IMR-90 (cell line): Measurements from ENCODE around the gene TEF. TPM values are rescaled to one million over a fixed set of nuclear protein-coding genes. Genes with fewer than 3 reads are reported as not detected.
A peak's percentile ranks its signal among the peaks of the same experiment; 100 is the strongest.

Experiments
- ATAC-seq: fragments of 200-7000 bp; cut with Tn5 transposase; 2 replicates; pipeline ENCODE4 v1.9.1; 2020; ENCODE audit warnings: low read depth, mild to moderate bottlenecking, moderate library complexity
- BruUV-seq: library from RNA; stranded (reverse); fragments of 400-500 nt; replicated peaks from 2 replicates; lab custom pipeline; 2021; lab: Mats Ljungman, UMichigan
- CTCF ChIA-PET: fragments of 300-600 bp; formaldehyde crosslinking; extraction: SDS; loops from one replicate; lab custom pipeline; 2021; ENCODE audit warnings: antibody characterized with exemption; lab: Yijun Ruan, JAX
- POLR2A ChIA-PET: fragments of 300-600 bp; sonication (Branson Sonifier 250); formaldehyde crosslinking; loops from one replicate; lab custom pipeline; 2022; ENCODE audit warnings: antibody characterized with exemption; ENCODE audit not compliant: unreplicated experiment; lab: Charles Lee
- DNase-seq: peaks from one replicate; pipeline ENCODE4 v3.0.0; 2013
- H2AFZ ChIP-seq: replicated peaks from 2 replicates; pipeline ENCODE3; 2013; ENCODE audit warnings: low read length, mild to moderate bottlenecking; ENCODE audit not compliant: poor library complexity
- H2AK5ac ChIP-seq: 2 replicates; pipeline ENCODE4 v1.6.1; 2013; ENCODE audit warnings: low read depth, low read length, inconsistent platforms
- H2AK9ac ChIP-seq: replicated peaks from 2 replicates; pipeline ENCODE3; 2013; ENCODE audit warnings: mild to moderate bottlenecking, low read depth, low read length, moderate library complexity; ENCODE audit not compliant: poor library complexity
- H2BK120ac ChIP-seq: 2 replicates; pipeline ENCODE4 v1.6.1; 2013; ENCODE audit warnings: low read depth, low read length, inconsistent platforms
- H2BK15ac ChIP-seq: 3 replicates; pipeline ENCODE4 v1.6.1; 2013; ENCODE audit warnings: low read depth, low read length, inconsistent platforms
- H2BK20ac ChIP-seq: 2 replicates; pipeline ENCODE4 v1.6.1; 2013; ENCODE audit warnings: low read depth, mild to moderate bottlenecking, inconsistent platforms, low read length, moderate library complexity
- H2BK5ac ChIP-seq: 2 replicates; pipeline ENCODE4 v1.6.1; 2013; ENCODE audit warnings: mild to moderate bottlenecking, low read depth, low read length, inconsistent platforms; ENCODE audit not compliant: poor library complexity, severe bottlenecking
- H3K14ac ChIP-seq: replicated peaks from 2 replicates; pipeline ENCODE4 v1.6.1; 2013; ENCODE audit warnings: low read depth, low read length, inconsistent platforms
- H3K18ac ChIP-seq: 2 replicates; pipeline ENCODE4 v1.6.1; 2013; ENCODE audit warnings: low read depth, low read length, control low read depth
- H3K23ac ChIP-seq: 2 replicates; pipeline ENCODE4 v1.6.1; 2013; ENCODE audit warnings: low read depth, low read length, inconsistent platforms
- H3K27ac ChIP-seq: 2 replicates; pipeline ENCODE4 v1.5.1; 2013; ENCODE audit warnings: mild to moderate bottlenecking, control low read depth, low read length; ENCODE audit not compliant: insufficient read depth
- H3K27me3 ChIP-seq: 2 replicates; pipeline ENCODE4 v1.6.1; 2013; ENCODE audit warnings: low read length; ENCODE audit not compliant: control insufficient read depth, insufficient read depth
- H3K36me3 ChIP-seq: 2 replicates; pipeline ENCODE4 v1.6.1; 2013; ENCODE audit warnings: low read length, mixed read lengths; ENCODE audit not compliant: control insufficient read depth, insufficient read depth
- H3K4ac ChIP-seq: 2 replicates; pipeline ENCODE4 v1.6.1; 2013; ENCODE audit warnings: low read depth, low read length, inconsistent platforms
- H3K4me1 ChIP-seq: 2 replicates; pipeline ENCODE4 v1.6.1; 2013; ENCODE audit warnings: low read length, mixed read lengths; ENCODE audit not compliant: control insufficient read depth, insufficient read depth
- H3K4me2 ChIP-seq: 2 replicates; pipeline ENCODE4 v1.6.1; 2013; ENCODE audit warnings: low read depth, mild to moderate bottlenecking, control low read depth, low read length, moderate library complexity
- H3K4me3 ChIP-seq: 2 replicates; pipeline ENCODE4 v1.5.1; 2013; ENCODE audit warnings: low read depth, mild to moderate bottlenecking, control low read depth, low read length, moderate library complexity; ENCODE audit not compliant: insufficient read depth
- H3K56ac ChIP-seq: 2 replicates; pipeline ENCODE4 v1.6.1; 2013; ENCODE audit warnings: low read length, inconsistent platforms; ENCODE audit not compliant: insufficient read depth; ENCODE audit errors: extremely low read depth
- H3K79me1 ChIP-seq, 2 experiments: 2 replicates each; pipeline ENCODE4 v1.6.1; 2013; ENCODE audit warnings: low read length in 2 of 2, inconsistent platforms in 1 of 2, low read depth in 1 of 2
- H3K9ac ChIP-seq: 2 replicates; pipeline ENCODE4 v1.6.1; 2013; ENCODE audit warnings: low read depth, low read length, control low read depth
- H3K9me1 ChIP-seq: 2 replicates; pipeline ENCODE4 v1.6.1; 2013; ENCODE audit warnings: low read length, inconsistent platforms; ENCODE audit not compliant: insufficient read depth
- H3K9me3 ChIP-seq: 2 replicates; pipeline ENCODE4 v1.6.1; 2013; ENCODE audit warnings: low read length; ENCODE audit not compliant: control insufficient read depth, insufficient read depth
- H4K20me1 ChIP-seq: 2 replicates; pipeline ENCODE4 v1.6.1; 2013; ENCODE audit warnings: low read length, inconsistent platforms; ENCODE audit not compliant: insufficient read depth
- H4K5ac ChIP-seq: 2 replicates; pipeline ENCODE4 v1.6.1; 2013; ENCODE audit warnings: mild to moderate bottlenecking, low read depth, low read length, control low read depth
- H4K8ac ChIP-seq, 2 experiments: 2 replicates each; pipeline ENCODE4 v1.6.1; 2013; ENCODE audit warnings: low read depth in 2 of 2, low read length in 2 of 2, control low read depth in 1 of 2, inconsistent platforms in 1 of 2
- H4K91ac ChIP-seq: 2 replicates; pipeline ENCODE4 v1.6.1; 2013; ENCODE audit warnings: low read depth, low read length, inconsistent platforms; ENCODE audit not compliant: insufficient read depth
- BHLHE40 ChIP-seq: fragments of 150-350 bp; IDR thresholded peaks from 2 replicates; pipeline ENCODE4 v1.6.1; 2016; ENCODE audit warnings: mild to moderate bottlenecking, low read depth, low read length
- CEBPB ChIP-seq: IDR thresholded peaks from 2 replicates; pipeline ENCODE4 v1.6.1; 2012; ENCODE audit warnings: low read depth, low read length, improper control_type of control experiment
- CHD1 ChIP-seq: IDR thresholded peaks from 2 replicates; pipeline ENCODE4 v1.6.1; 2012; ENCODE audit warnings: low read depth, low read length, improper control_type of control experiment
- MAZ ChIP-seq: IDR thresholded peaks from 2 replicates; pipeline ENCODE4 v1.6.1; 2012; ENCODE audit warnings: low read depth, mild to moderate bottlenecking, low read length, improper control_type of control experiment, moderate library complexity, borderline replicate concordance
- MXI1 ChIP-seq: IDR thresholded peaks from 2 replicates; pipeline ENCODE4 v1.6.1; 2012; ENCODE audit warnings: low read depth, mild to moderate bottlenecking, low read length, moderate library complexity, borderline replicate concordance
- NFE2L2 ChIP-seq: fragments of 150-350 bp; IDR thresholded peaks from 2 replicates; pipeline ENCODE4 v1.6.1; 2016; ENCODE audit warnings: low read depth, mild to moderate bottlenecking, low read length
- RAD21 ChIP-seq: IDR thresholded peaks from 2 replicates; pipeline ENCODE4 v1.6.1; 2012; ENCODE audit warnings: low read length, improper control_type of control experiment
- RCOR1 ChIP-seq: IDR thresholded peaks from 2 replicates; pipeline ENCODE4 v1.6.1; 2012; ENCODE audit warnings: mild to moderate bottlenecking, low read length, improper control_type of control experiment; ENCODE audit not compliant: insufficient replicate concordance
- RFX5 ChIP-seq: IDR thresholded peaks from 2 replicates; pipeline ENCODE4 v1.8.0; 2012; ENCODE audit warnings: low read depth, mild to moderate bottlenecking, low read length, moderate library complexity
- SMC3 ChIP-seq: fragments of 150-350 bp; IDR thresholded peaks from 2 replicates; pipeline ENCODE4 v1.6.1; 2016; ENCODE audit warnings: low read depth, mild to moderate bottlenecking, antibody characterized with exemption, low read length, moderate library complexity
- WGBS, 2 experiments: methylation state at CpG; one replicate each; pipeline versions ENCODE4 v1.1.5 to v1.1.7; 2013; ENCODE audit warnings: missing lambda C conversion rate in 2 of 2; ENCODE audit not compliant: insufficient read length in 1 of 2; ENCODE audit errors: extremely low coverage in 2 of 2; 5-methylcytosine and 5-hydroxymethylcytosine counted together
- dilution Hi-C: fragments of 300-500 bp; cut with HindIII; formaldehyde crosslinking; loops from one replicate; pipeline ENCODE4 v1.14.3; 2018; ENCODE audit warnings: low sequenced_read_pairs; ENCODE audit not compliant: unreplicated experiment
- in situ Hi-C: fragments of 300-500 bp; cut with MboI; formaldehyde crosslinking; loops from 3 replicates; pipeline ENCODE4 v1.14.3; 2019; ENCODE audit warnings: low sequenced_read_pairs, inconsistent platforms, mixed read lengths
- intact Hi-C: fragments of 100-400 bp; cut with micrococcal nuclease; formaldehyde crosslinking; loops from 2 replicates; pipeline ENCODE4 v1.10.0; 2022
- polyA plus RNA-seq, 3 experiments: library from polyadenylated mRNA; depleted of rRNA; stranded (reverse); fragments of >200 nt; gene quantifications; 2 replicates each; pipeline ENCODE4 v1.2.3, GENCODE V29; 2012; ENCODE audit warnings: low replicate concordance in 1 of 3
- total RNA-seq: library from RNA; depleted of rRNA; stranded (reverse); fragments of >200 nt; gene quantifications from 2 replicates; pipeline ENCODE4 v1.2.3, GENCODE V29; 2012

Gene TEF
- total and polyA plus RNA-seq, 2 of the 4 experiments (the other 2 are of a cell fraction): 5.6 to 11.6 TPM

DNA sequence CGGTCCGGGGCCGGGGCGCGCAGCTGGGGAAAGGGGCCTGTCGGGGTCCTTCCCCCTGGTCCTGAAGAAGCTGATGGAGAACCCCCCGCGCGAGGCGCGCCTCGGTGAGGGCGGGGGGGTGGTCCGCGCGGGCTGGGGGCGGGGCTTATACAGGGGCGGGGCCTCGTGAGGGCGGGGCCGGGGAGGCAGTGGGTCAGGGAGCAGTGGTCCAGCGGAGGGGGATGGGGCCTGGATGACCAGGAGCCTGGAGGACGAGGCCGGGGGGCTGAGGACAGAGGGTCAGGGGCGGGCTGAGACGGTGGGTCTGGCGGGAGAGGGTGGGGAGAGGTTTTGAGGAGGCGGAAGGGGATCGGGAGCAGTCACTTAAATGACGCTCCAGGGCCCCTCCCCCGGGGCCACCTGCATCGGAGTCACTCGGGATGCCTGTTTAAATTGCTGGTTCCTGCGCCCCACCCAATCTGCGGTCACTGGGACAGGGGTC, 396 bp downstream of the TEF start:
- H3K9ac ChIP-seq: peak overlapping the region; percentile 74
- ATAC-seq: peak; percentile 59
- no peak overlapping the region for H2BK20ac ChIP-seq
- H3K4me2 ChIP-seq: peak overlapping the region; percentile 83
- H3K14ac ChIP-seq: 0 out of 2 replicates have a peak overlapping the region, but pooled peaks have one; percentile 67
- H3K23ac ChIP-seq: no peak overlapping the region; the same call in 1 of the 2 replicates
- peak overlapping the region; percentile 48 to 59; a peak in 2 of 4 replicates for H4K8ac ChIP-seq
- in situ Hi-C loops (no loop called here), dilution Hi-C loops (no loop called here), intact Hi-C loops (no loop called here)
- no peaks in the 10 kb centered on the region for H3K27me3 ChIP-seq
- H2BK120ac ChIP-seq: no peak overlapping the region
- BruUV-seq: no TSS peak
- H4K91ac ChIP-seq: no peak overlapping the region; the same call in 1 of the 2 replicates
- no peak overlapping the region; the same call in 1 of the 2 replicates for H3K18ac ChIP-seq
- ChIA-PET POLR2A (interaction anchor here (0.6 kb wide), 3 partner anchors 56 to 1240 kb away, joined by 5 to 11 read pairs (median 6); no protein-coding TSS in a partner anchor), CTCF (interaction anchor here (0.5 to 1.7 kb wide), 2 partner anchors 17 to 22 kb away, joined by 3 to 9 read pairs; no protein-coding TSS in a partner anchor)
- H3K4me1 ChIP-seq: peaks cover 9% of the 10 kb centered on the region
- no peaks in the 10 kb centered on the region for H4K20me1 ChIP-seq
- no peak overlapping the region for H2BK15ac ChIP-seq
- no peaks in the 10 kb centered on the region for H3K9me1 ChIP-seq
- peak overlapping the region; percentile 57 for H3K27ac ChIP-seq
- TF ChIP-seq BHLHE40 (no peak), RFX5 (no peak), CHD1 (no peak), SMC3 (no peak), RAD21 (no peak), RCOR1 (no peak), MAZ (no peak), CEBPB (no peak), MXI1 (no peak), NFE2L2 (no peak)
- H2AK5ac ChIP-seq: peak overlapping the region; percentile 45; the same call in 1 of the 2 replicates
- peak overlapping the region; percentile 83 for H2AK9ac ChIP-seq
- H3K56ac ChIP-seq: no peak overlapping the region
- H3K9me3 ChIP-seq: no peaks in the 10 kb centered on the region
- H3K4ac ChIP-seq: 0 out of 2 replicates have a peak overlapping the region, but pooled peaks have one; percentile 6
- H3K4me3 ChIP-seq: peak overlapping the region; percentile 64
- H2AFZ ChIP-seq: peak overlapping the region; percentile 90
- H4K5ac ChIP-seq: no peak overlapping the region
- peaks cover 13 to 31% of the 10 kb centered on the region in 2 experiments for H3K79me1 ChIP-seq
- no peaks in the 10 kb centered on the region; the same call in 1 of the 2 replicates for H3K36me3 ChIP-seq
- H2BK5ac ChIP-seq: peak overlapping the region; percentile 14
- no CpG with 5 or more reads among the region's 35 CpGs for WGBS, 2 experiments
- DNase-seq: no peak
